HepG2 (cell line): ENCODE data around the gene FBXO2. TPM values are rescaled to one million over a fixed set of nuclear protein-coding genes. Genes with fewer than 3 reads are reported as not detected.

ENCODE experiments used
- FOXK2 ChIP-seq: fragments of 450-650 bp; IDR thresholded peaks from 2 replicates; pipeline ENCODE4 v1.6.1; 2016
- HDAC6 ChIP-seq: fragments of 200-600 bp; sonication (generic); IDR thresholded peaks from 2 replicates; pipeline ENCODE4 v1.7.0; 2017; ENCODE audit warnings: mild to moderate bottlenecking, antibody characterized with exemption, low read length, low read depth
- MBNL3 ChIP-seq: fragments of 250-450 bp; sonication (Bioruptor Pico); conservative IDR thresholded peaks from 2 replicates; pipeline ENCODE4 v1.8.0; 2022; ENCODE audit warnings: mild to moderate bottlenecking, inconsistent platforms
- NR2F2 ChIP-seq: IDR thresholded peaks from 2 replicates; pipeline ENCODE4 v1.6.1; 2012; ENCODE audit warnings: low read depth, inconsistent platforms, borderline replicate concordance
- POLR2A ChIP-seq, 2 experiments: IDR thresholded peaks; 2 replicates each; pipeline ENCODE4 v1.6.1; 2011; ENCODE audit warnings: low read depth in 2 of 2, low read length in 2 of 2, mild to moderate bottlenecking in 1 of 2, moderate library complexity in 1 of 2; ENCODE audit not compliant: insufficient read depth in 1 of 2
- PRDM10 ChIP-seq: sonication (generic); formaldehyde crosslinking; IDR thresholded peaks from 2 replicates; pipeline ENCODE4 v1.4.0; 2020; ENCODE audit warnings: low read depth, missing genetic modification reagents
- SATB2 ChIP-seq: sonication (generic); formaldehyde crosslinking; IDR thresholded peaks from 2 replicates; pipeline ENCODE4 v1.5.0; 2020; ENCODE audit warnings: missing genetic modification reagents
- THAP11 ChIP-seq: IDR thresholded peaks from 2 replicates; pipeline ENCODE4 v1.6.1; 2016; ENCODE audit warnings: missing biosample characterization, missing genetic modification reagents
- ZC3H4 ChIP-seq: sonication (generic); formaldehyde crosslinking; IDR thresholded peaks from 2 replicates; pipeline ENCODE4 v1.4.0; 2020; ENCODE audit warnings: missing genetic modification reagents, borderline replicate concordance
- ZNF30 ChIP-seq: sonication (generic); formaldehyde crosslinking; IDR thresholded peaks from 2 replicates; pipeline ENCODE4 v1.5.0; 2020; ENCODE audit warnings: mild to moderate bottlenecking, missing genetic modification reagents
- ZNF350 ChIP-seq: sonication (generic); formaldehyde crosslinking; IDR thresholded peaks from 2 replicates; pipeline ENCODE4 v1.4.0; 2020; ENCODE audit warnings: mild to moderate bottlenecking, low read depth, missing genetic modification reagents, borderline replicate concordance
- ZNF382 ChIP-seq: sonication (generic); formaldehyde crosslinking; IDR thresholded peaks from 2 replicates; pipeline ENCODE4 v1.5.0; 2020; ENCODE audit warnings: missing genetic modification reagents, mild to moderate bottlenecking, borderline replicate concordance
- ZNF441 ChIP-seq: sonication (generic); formaldehyde crosslinking; IDR thresholded peaks from 2 replicates; pipeline ENCODE4 v1.7.0; 2021; ENCODE audit warnings: missing genetic modification reagents, borderline replicate concordance
- ZXDC ChIP-seq: sonication (generic); formaldehyde crosslinking; IDR thresholded peaks from 2 replicates; pipeline ENCODE4 v1.5.0; 2020; ENCODE audit warnings: mild to moderate bottlenecking, missing genetic modification reagents
- polyA plus RNA-seq, 8 experiments: library from polyadenylated mRNA; depleted of rRNA in 3 of 8; stranded (reverse) in 7 of 8; unstranded in 1 of 8; fragments of >200 nt; fragmentation: Illumina TruSeq in 4 of 8; extraction: Trizol in 4 of 8; gene quantifications; 2 replicates each; pipeline versions ENCODE4 v1.2.1 to v1.2.3, GENCODE V29; 2011 to 2016; ENCODE audit warnings: low read depth in 4 of 8, missing spikeins in 1 of 8, mixed read lengths in 1 of 8; ENCODE audit not compliant: insufficient read depth in 1 of 8
- total RNA-seq, 5 experiments: library from RNA; depleted of rRNA; stranded (reverse); fragments of >200 nt; fragmentation: Illumina TruSeq; extraction: Trizol; gene quantifications; 2 replicates each; pipeline ENCODE4 v1.2.3, GENCODE V29; 2016; ENCODE audit warnings: low read depth in 1 of 5
- TF ChIP-seq, protein P1 (sequence below): sonication (generic); formaldehyde crosslinking; IDR thresholded peaks from 2 replicates; pipeline ENCODE4 v1.4.0; 2020; ENCODE audit warnings: missing genetic modification reagents
- TF ChIP-seq, protein P2 (sequence below): sonication (generic); formaldehyde crosslinking; IDR thresholded peaks from 2 replicates; pipeline ENCODE4 v1.5.1; 2020; ENCODE audit warnings: missing genetic modification reagents, mild to moderate bottlenecking, borderline replicate concordance
- TF ChIP-seq, protein P3 (sequence below): sonication (generic); formaldehyde crosslinking; IDR thresholded peaks from 2 replicates; pipeline ENCODE4 v1.8.0; 2022; ENCODE audit warnings: missing genetic modification reagents, mild to moderate bottlenecking, moderate library complexity, borderline replicate concordance

Gene FBXO2
- total and polyA plus RNA-seq, 2 of the 13 experiments (the other 11 are each of a cell fraction or from before 2014, with no cell fraction given), result 79.3 to 112 TPM

DNA sequence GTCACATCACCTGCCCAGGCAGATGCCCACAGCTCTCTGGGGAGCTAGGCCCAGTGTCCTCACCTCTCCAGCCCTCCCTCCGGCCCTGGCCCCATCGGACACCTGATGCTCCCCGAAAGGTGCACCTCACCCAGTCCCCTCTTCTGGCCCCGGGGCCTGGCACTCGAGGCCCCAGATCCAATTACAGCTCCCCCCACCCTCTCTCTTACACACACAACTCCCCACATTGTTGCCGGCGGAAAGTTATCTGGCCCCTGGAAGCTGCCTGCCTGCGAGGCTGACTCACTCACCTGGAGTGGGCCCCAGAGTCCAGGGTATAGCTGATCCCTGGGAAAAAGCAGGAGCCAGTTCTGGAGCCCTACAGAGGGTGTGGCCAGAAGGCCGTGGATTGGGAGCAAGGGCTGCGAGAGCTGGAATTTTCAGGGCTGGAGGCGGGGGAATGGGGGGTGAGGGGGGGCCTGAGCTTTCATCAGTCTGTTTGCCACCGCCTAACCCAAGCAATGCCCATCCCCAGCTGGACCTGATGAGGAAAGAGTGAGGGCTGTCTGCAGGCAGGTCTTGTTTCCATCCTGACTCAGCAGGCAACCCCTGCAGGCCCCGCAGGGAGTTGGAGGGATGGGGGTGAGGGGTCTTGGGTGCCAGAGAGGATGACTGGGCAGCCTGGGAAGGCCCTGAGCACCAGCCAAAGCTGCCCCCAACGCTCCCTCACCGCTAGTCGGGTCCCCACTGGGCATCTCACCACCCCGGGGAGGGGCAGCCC lies 948 bp downstream of the FBXO2 start (continued):
- TF ChIP-seq SATB2 (CRISPR knock-in tag), result no peak
- TF ChIP-seq NR2F2, result no peak
- TF ChIP-seq ZNF30 (CRISPR knock-in tag), result no peak
- TF ChIP-seq, protein P1, sequence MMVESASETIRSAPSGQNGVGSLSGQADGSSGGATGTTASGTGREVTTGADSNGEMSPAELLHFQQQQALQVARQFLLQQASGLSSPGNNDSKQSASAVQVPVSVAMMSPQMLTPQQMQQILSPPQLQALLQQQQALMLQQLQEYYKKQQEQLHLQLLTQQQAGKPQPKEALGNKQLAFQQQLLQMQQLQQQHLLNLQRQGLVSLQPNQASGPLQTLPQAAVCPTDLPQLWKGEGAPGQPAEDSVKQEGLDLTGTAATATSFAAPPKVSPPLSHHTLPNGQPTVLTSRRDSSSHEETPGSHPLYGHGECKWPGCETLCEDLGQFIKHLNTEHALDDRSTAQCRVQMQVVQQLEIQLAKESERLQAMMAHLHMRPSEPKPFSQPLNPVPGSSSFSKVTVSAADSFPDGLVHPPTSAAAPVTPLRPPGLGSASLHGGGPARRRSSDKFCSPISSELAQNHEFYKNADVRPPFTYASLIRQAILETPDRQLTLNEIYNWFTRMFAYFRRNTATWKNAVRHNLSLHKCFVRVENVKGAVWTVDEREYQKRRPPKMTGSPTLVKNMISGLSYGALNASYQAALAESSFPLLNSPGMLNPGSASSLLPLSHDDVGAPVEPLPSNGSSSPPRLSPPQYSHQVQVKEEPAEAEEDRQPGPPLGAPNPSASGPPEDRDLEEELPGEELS (CRISPR knock-in tag), result no peak
- TF ChIP-seq FOXK2, result no peak
- no peak for TF ChIP-seq MBNL3
- TF ChIP-seq ZXDC (CRISPR knock-in tag), result no peak
- peak; percentile 25; the same call in 1 of the 2 replicates for TF ChIP-seq THAP11
- TF ChIP-seq PRDM10, result peak; percentile 51
- no peak for TF ChIP-seq ZNF350 (CRISPR knock-in tag)
- TF ChIP-seq ZNF441, result no peak
- TF ChIP-seq ZNF382 (CRISPR knock-in tag), result no peak
- peak; percentile 46 to 52; a peak in 2 of 4 replicates for TF ChIP-seq POLR2A (IDR thresholded peaks at IDR 0.05; ENCODE audit: insufficient read depth in 1 of 2, low read depth in 2 of 2, low read length in 2 of 2)
- TF ChIP-seq ZC3H4 (CRISPR knock-in tag), result no peak
- TF ChIP-seq, protein P2, sequence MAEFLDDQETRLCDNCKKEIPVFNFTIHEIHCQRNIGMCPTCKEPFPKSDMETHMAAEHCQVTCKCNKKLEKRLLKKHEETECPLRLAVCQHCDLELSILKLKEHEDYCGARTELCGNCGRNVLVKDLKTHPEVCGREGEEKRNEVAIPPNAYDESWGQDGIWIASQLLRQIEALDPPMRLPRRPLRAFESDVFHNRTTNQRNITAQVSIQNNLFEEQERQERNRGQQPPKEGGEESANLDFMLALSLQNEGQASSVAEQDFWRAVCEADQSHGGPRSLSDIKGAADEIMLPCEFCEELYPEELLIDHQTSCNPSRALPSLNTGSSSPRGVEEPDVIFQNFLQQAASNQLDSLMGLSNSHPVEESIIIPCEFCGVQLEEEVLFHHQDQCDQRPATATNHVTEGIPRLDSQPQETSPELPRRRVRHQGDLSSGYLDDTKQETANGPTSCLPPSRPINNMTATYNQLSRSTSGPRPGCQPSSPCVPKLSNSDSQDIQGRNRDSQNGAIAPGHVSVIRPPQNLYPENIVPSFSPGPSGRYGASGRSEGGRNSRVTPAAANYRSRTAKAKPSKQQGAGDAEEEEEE, result no peak
- TF ChIP-seq HDAC6, result no peak
- TF ChIP-seq, protein P3, sequence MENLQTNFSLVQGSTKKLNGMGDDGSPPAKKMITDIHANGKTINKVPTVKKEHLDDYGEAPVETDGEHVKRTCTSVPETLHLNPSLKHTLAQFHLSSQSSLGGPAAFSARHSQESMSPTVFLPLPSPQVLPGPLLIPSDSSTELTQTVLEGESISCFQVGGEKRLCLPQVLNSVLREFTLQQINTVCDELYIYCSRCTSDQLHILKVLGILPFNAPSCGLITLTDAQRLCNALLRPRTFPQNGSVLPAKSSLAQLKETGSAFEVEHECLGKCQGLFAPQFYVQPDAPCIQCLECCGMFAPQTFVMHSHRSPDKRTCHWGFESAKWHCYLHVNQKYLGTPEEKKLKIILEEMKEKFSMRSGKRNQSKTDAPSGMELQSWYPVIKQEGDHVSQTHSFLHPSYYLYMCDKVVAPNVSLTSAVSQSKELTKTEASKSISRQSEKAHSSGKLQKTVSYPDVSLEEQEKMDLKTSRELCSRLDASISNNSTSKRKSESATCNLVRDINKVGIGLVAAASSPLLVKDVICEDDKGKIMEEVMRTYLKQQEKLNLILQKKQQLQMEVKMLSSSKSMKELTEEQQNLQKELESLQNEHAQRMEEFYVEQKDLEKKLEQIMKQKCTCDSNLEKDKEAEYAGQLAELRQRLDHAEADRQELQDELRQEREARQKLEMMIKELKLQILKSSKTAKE (CRISPR knock-in tag), result peak; percentile 58; the same call in 1 of the 2 replicates
